Rectal smooth muscle tissue (tissue), 1 donor: Measurements from ENCODE around the gene WDR33.
A peak's percentile ranks its signal among the peaks of the same experiment; 100 is the strongest.

ENCODE experiments used
- H3K27ac ChIP-seq: one replicate; pipeline ENCODE4 v1.7.0; 2013; ENCODE audit warnings: low read depth, low read length, inconsistent platforms
- H3K27me3 ChIP-seq: one replicate; pipeline ENCODE4 v1.7.0; 2013; ENCODE audit warnings: low read length; ENCODE audit not compliant: control insufficient read depth, insufficient read depth
- H3K36me3 ChIP-seq: one replicate; pipeline ENCODE4 v1.7.0; 2013; ENCODE audit warnings: low read length; ENCODE audit not compliant: control insufficient read depth, insufficient read depth
- H3K4me1 ChIP-seq: one replicate; pipeline ENCODE4 v1.7.0; 2013; ENCODE audit warnings: low read length; ENCODE audit not compliant: control insufficient read depth, insufficient read depth
- H3K4me3 ChIP-seq: one replicate; pipeline ENCODE4 v1.7.0; 2013; ENCODE audit warnings: low read length
- H3K9ac ChIP-seq: one replicate; pipeline ENCODE4 v1.7.0; 2013; ENCODE audit warnings: low read length

Gene WDR33

GRCh38 chr2:127704641-127705390, 106.2 kb downstream of the WDR33 start:
- Histone ChIP-seq H3K27me3 (no peaks in the 10 kb centered on the region), H3K4me1 (peaks cover 18% of the 10 kb centered on the region), H3K4me3 (no peak overlapping the region), H3K36me3 (peaks cover 20% of the 10 kb centered on the region), H3K9ac (no peak overlapping the region), H3K27ac (no peak overlapping the region)

GRCh38 chr2:127703282-127703681, 107.7 kb downstream of the WDR33 start:
- no peak overlapping the region for H3K9ac ChIP-seq
- H3K36me3 ChIP-seq, result peaks cover 10% of the 10 kb centered on the region
- peaks cover 15% of the 10 kb centered on the region for H3K4me1 ChIP-seq
- no peak overlapping the region for H3K27ac ChIP-seq
- no peak overlapping the region for H3K4me3 ChIP-seq
- no peaks in the 10 kb centered on the region for H3K27me3 ChIP-seq

GRCh38 chr2:127702395-127703009, 108.5 kb downstream of the WDR33 start:
- Histone ChIP-seq H3K27ac (peak overlapping the region; percentile 93), H3K27me3 (no peaks in the 10 kb centered on the region), H3K4me3 (peak overlapping the region; percentile 85), H3K36me3 (peaks cover 5% of the 10 kb centered on the region), H3K4me1 (peaks cover 11% of the 10 kb centered on the region), H3K9ac (peak overlapping the region; percentile 61)

GRCh38 chr2:127701651-127702394, 109.1 kb downstream of the WDR33 start:
- Histone ChIP-seq H3K9ac (peak overlapping the region; percentile 61), H3K4me1 (peaks cover 11% of the 10 kb centered on the region), H3K36me3 (peaks cover 5% of the 10 kb centered on the region), H3K27me3 (no peaks in the 10 kb centered on the region), H3K27ac (peak overlapping the region; percentile 93), H3K4me3 (peak overlapping the region; percentile 85)

GRCh38 chr2:127701193-127701650, 109.7 kb downstream of the WDR33 start, which contains the start of gene SFT2D3:
Gene SFT2D3, plus strand, starts transcription at chr2:127701497. Its CDS starts 32 bp downstream, at chr2:127701529.
- H3K9ac ChIP-seq, result peak within 1 kb of the TSS; percentile 95
- H3K36me3 ChIP-seq, result peaks cover 4% of the 10 kb centered on the region
- H3K27ac ChIP-seq, result peak within 1 kb of the TSS; percentile 93
- peaks cover 11% of the 10 kb centered on the region for H3K4me1 ChIP-seq
- H3K27me3 ChIP-seq, result no peaks in the 10 kb centered on the region
- H3K4me3 ChIP-seq, result peak within 1 kb of the TSS; percentile 85

- Histone ChIP-seq H3K27me3 (no peaks in the 10 kb centered on the region), H3K4me3 (peak overlapping the region; percentile 85), H3K9ac (peak overlapping the region; percentile 95), H3K36me3 (no peaks in the 10 kb centered on the region), H3K27ac (peak overlapping the region; percentile 93), H3K4me1 (peaks cover 11% of the 10 kb centered on the region)
Measured at GRCh38 chr2:127700527-127701192, 110.3 kb downstream of the WDR33 start.

GRCh38 chr2:127698553-127699355, 112.2 kb downstream of the WDR33 start:
- Histone ChIP-seq H3K4me1 (peaks cover 11% of the 10 kb centered on the region), H3K36me3 (no peaks in the 10 kb centered on the region), H3K9ac (no peak overlapping the region), H3K27me3 (no peaks in the 10 kb centered on the region), H3K27ac (no peak overlapping the region), H3K4me3 (no peak overlapping the region)

- H3K36me3 ChIP-seq, result no peaks in the 10 kb centered on the region
Measured at GRCh38 chr2:127697482-127698180, 113.3 kb downstream of the WDR33 start.

GRCh38 chr2:127695491-127696472, 115.2 kb downstream of the WDR33 start:
- Histone ChIP-seq H3K9ac (no peak overlapping the region), H3K4me1 (no peaks in the 10 kb centered on the region), H3K27ac (peak overlapping the region; percentile 17), H3K36me3 (no peaks in the 10 kb centered on the region), H3K27me3 (no peaks in the 10 kb centered on the region), H3K4me3 (peak overlapping the region; percentile 47)

More at GRCh38 chr2:127697482-127698180, 113.3 kb downstream of the WDR33 start:
- Histone ChIP-seq H3K4me3 (no peak overlapping the region), H3K27ac (no peak overlapping the region), H3K27me3 (no peaks in the 10 kb centered on the region), H3K4me1 (peaks cover 6% of the 10 kb centered on the region), H3K9ac (no peak overlapping the region)

- Histone ChIP-seq H3K9ac (no peak overlapping the region), H3K36me3 (no peaks in the 10 kb centered on the region), H3K4me1 (no peaks in the 10 kb centered on the region), H3K27me3 (no peaks in the 10 kb centered on the region), H3K27ac (no peak overlapping the region), H3K4me3 (no peak overlapping the region)
Measured at GRCh38 chr2:127694986-127695385, 116.0 kb downstream of the WDR33 start.
